Immature natural killer cell (primary cell): ENCODE data around the gene C2orf81. TPM values are rescaled to one million over a fixed set of nuclear protein-coding genes. Genes with fewer than 3 reads are reported as not detected.

Experiments
- DNase-seq, 3 donors: peaks; one replicate each; pipeline ENCODE4 v3.0.0; 2022; ENCODE audit warnings: mixed read lengths in 1 of 3
- H3K27ac Mint-ChIP-seq, 6 donors: one replicate each; pipeline ENCODE4 v1.8.0; 2020; ENCODE audit warnings: mixed read lengths in 6 of 6, mild to moderate bottlenecking in 5 of 6, inconsistent platforms in 4 of 6, moderate library complexity in 3 of 6
- H3K27me3 Mint-ChIP-seq, 3 donors: one replicate each; pipeline ENCODE4 v1.8.0; 2020 to 2021; ENCODE audit warnings: low read depth in 3 of 3, mild to moderate bottlenecking in 3 of 3, mixed read lengths in 3 of 3, moderate library complexity in 3 of 3, inconsistent platforms in 1 of 3
- H3K36me3 Mint-ChIP-seq, 3 donors: one replicate each; pipeline ENCODE4 v1.8.0; 2020; ENCODE audit warnings: mixed read lengths in 3 of 3, inconsistent platforms in 2 of 3, mild to moderate bottlenecking in 2 of 3
- H3K4me1 Mint-ChIP-seq, 2 donors: one replicate each; pipeline ENCODE4 v1.8.0; 2020; ENCODE audit warnings: inconsistent platforms in 2 of 2, mild to moderate bottlenecking in 2 of 2, mixed read lengths in 2 of 2, moderate library complexity in 1 of 2
- H3K4me3 Mint-ChIP-seq, 5 donors: one replicate each; pipeline ENCODE4 v1.8.0; 2020; ENCODE audit warnings: mild to moderate bottlenecking in 5 of 5, mixed read lengths in 5 of 5, inconsistent platforms in 3 of 5, moderate library complexity in 3 of 5
- H3K9me3 Mint-ChIP-seq, 6 donors: one replicate each; pipeline ENCODE4 v1.8.0; 2020; ENCODE audit warnings: mild to moderate bottlenecking in 6 of 6, mixed read lengths in 6 of 6, inconsistent platforms in 4 of 6, moderate library complexity in 3 of 6
- polyA plus RNA-seq, 3 donors: library from polyadenylated mRNA; unstranded; fragments of 300-500 nt; fragmentation: Illumina TruSeq; gene quantifications; one replicate each; pipeline ENCODE4 v1.2.3, GENCODE V29; 2021

Gene C2orf81
- polyA plus RNA-seq, 3 donors from 2014 or later: 1.6 TPM; not detected in 1

DNA sequence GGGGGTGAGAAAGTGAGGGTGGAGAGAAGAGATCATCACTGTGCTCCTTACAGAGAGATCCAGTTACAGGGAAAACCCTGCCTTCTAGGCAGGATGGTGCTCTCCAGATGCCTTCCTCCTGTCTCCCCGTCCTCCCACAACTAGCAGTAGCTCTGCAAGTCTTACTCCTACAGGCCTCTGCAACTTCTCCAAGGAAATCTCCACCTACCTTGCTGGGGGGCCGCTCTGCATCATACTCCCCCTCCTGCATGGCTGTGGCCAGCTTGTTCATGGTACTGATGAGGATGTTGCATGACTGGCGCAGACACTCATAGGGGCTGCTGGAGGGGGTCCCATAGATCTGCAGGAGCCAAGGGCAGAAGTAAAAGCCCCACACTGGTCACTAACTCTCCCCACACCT, 55.4 kb downstream of the C2orf81 start:
- peaks cover 45 to 82% (median 68%) of the 10 kb centered on the region in 3 donors for H3K36me3 Mint-ChIP-seq
- DNase-seq: no peak
- peaks cover 0 to 3% (median 3%) of the 10 kb centered on the region in 3 donors for H3K27me3 Mint-ChIP-seq
- peak overlapping the region in 1 of 6 donors; percentile 65 for H3K27ac Mint-ChIP-seq
- H3K9me3 Mint-ChIP-seq: no peaks in the 10 kb centered on the region
- no peaks in the 10 kb centered on the region for H3K4me1 Mint-ChIP-seq
- H3K4me3 Mint-ChIP-seq: no peak overlapping the region

DNA sequence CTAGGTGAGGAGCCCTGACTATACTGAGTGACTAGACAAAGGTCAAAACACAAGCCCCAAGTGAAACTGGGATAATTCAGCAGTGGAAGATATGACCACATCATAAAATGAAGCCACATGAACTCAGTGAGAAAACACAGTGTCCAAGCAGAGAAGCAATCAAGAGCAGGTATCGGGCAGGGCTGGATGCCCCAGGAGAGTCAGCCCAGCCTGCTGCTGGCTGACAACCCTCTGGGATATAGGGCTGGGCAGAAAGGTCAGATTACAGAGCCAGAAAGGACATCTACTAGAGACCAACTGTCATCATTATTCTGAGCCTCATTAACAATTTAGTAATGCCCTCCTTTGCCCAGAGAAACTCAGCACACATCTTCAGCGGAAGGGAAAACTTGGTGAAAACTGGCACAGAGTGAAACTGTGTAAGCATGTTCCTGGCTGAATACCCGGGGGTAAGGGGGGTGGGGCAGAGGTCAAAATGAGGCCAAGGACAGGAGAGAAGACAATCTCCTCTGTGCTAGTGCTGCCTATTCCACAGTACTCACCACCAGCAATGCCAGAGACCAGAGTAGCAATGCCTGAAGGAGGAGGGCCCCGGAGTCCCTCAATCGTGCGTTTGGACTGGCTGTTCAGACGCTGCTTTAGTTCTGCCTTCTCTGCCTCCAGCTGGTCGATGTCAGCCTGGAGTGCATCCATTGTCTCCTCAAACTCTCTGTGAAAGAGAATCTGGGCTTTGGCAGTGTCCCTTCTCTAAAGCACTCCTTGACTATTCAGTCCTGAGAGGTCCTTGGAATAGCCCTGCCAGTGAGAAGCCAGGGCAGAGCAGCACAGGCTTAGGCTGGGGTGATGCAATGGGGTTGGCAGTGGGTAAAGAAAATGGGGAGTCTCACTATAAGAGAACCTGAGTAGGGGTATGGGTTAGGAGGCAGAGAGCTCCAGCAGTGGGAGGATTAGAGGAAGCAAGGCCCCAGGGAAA, 56.6 kb downstream of the C2orf81 start:
- H3K4me1 Mint-ChIP-seq: no peaks in the 10 kb centered on the region
- peaks cover 0 to 3% (median 2%) of the 10 kb centered on the region in 3 donors for H3K27me3 Mint-ChIP-seq
- peak overlapping the region in 1 of 6 donors; percentile 30 for H3K27ac Mint-ChIP-seq
- H3K36me3 Mint-ChIP-seq: peaks cover 47 to 79% (median 60%) of the 10 kb centered on the region in 3 donors
- DNase-seq: no peak
- H3K9me3 Mint-ChIP-seq: no peaks in the 10 kb centered on the region
- H3K4me3 Mint-ChIP-seq: no peak overlapping the region

Other genes starting within 250 kb of the C2orf81 start
- gene MOB1A, start 242.7 kb downstream of the C2orf81 start, polyA plus RNA-seq: 100 to 1,000 TPM; 198 to 215 (median 208) TPM
- 10 to 100 TPM; 20.3 to 25.8 (median 20.4) TPM for gene MTHFD2, start 223.0 kb downstream of the C2orf81 start, polyA plus RNA-seq
- not detected for gene SLC4A5, start 78.2 kb downstream of the C2orf81 start, polyA plus RNA-seq
- 100 to 1,000 TPM in 1 of 3 donors, 10 to 100 TPM in 2; 38.0 to 106 (median 50.9) TPM for gene DCTN1, start 41.3 kb downstream of the C2orf81 start, polyA plus RNA-seq
- 10 to 100 TPM; 38.0 to 94.8 (median 47.7) TPM for gene WDR54, start 111 bp upstream of the C2orf81 start, polyA plus RNA-seq
- 10 to 100 TPM in 1 of 3 donors, 1 to 10 TPM in 2; 5.8 to 10.8 (median 8.4) TPM for gene RTKN, start 20.3 kb upstream of the C2orf81 start, polyA plus RNA-seq
- 10 to 100 TPM in 1 of 3 donors, 1 to 10 TPM in 2; 3.9 to 11.1 (median 9.3) TPM for gene INO80B, start 33.5 kb upstream of the C2orf81 start, polyA plus RNA-seq
- 10 to 100 TPM; 45.6 to 56.1 (median 54.0) TPM for gene WBP1, start 36.8 kb upstream of the C2orf81 start, polyA plus RNA-seq
- gene MOGS, start 43.8 kb upstream of the C2orf81 start, polyA plus RNA-seq: 10 to 100 TPM; 45.1 to 73.5 (median 46.7) TPM
- 100 to 1,000 TPM in 2 of 3 donors, 10 to 100 TPM in 1; 83.8 to 152 (median 119) TPM for gene MRPL53, start 51.1 kb upstream of the C2orf81 start, polyA plus RNA-seq
- gene CCDC142, start 61.4 kb upstream of the C2orf81 start, polyA plus RNA-seq: 10 to 100 TPM in 1 of 3 donors, 1 to 10 TPM in 2; 4.1 to 16.6 (median 4.4) TPM
- gene TTC31, start 61.5 kb upstream of the C2orf81 start, polyA plus RNA-seq: 10 to 100 TPM; 15.9 to 35.1 (median 31.9) TPM
- gene LBX2, start 78.0 kb upstream of the C2orf81 start, polyA plus RNA-seq: not detected
- 10 to 100 TPM; 18.8 to 22.8 (median 19.5) TPM for gene PCGF1, start 86.1 kb upstream of the C2orf81 start, polyA plus RNA-seq
- gene TLX2, start 92.8 kb upstream of the C2orf81 start, polyA plus RNA-seq: not detected
- not detected for gene DQX1, start 104.6 kb upstream of the C2orf81 start, polyA plus RNA-seq
- 100 to 1,000 TPM; 107 to 126 (median 118) TPM for gene AUP1, start 108.1 kb upstream of the C2orf81 start, polyA plus RNA-seq
- gene HTRA2, start 108.3 kb upstream of the C2orf81 start, polyA plus RNA-seq: 10 to 100 TPM; 26.5 to 27.2 (median 27.0) TPM
- gene LOXL3, start 132.3 kb upstream of the C2orf81 start, polyA plus RNA-seq: under 1 TPM in 2 of 3 donors, not detected in 1; 0.19 to 0.22 TPM
- gene DOK1, start 133.1 kb upstream of the C2orf81 start, polyA plus RNA-seq: 10 to 100 TPM; 18.4 to 42.7 (median 28.4) TPM
- gene M1AP, start 226.7 kb upstream of the C2orf81 start, polyA plus RNA-seq: not detected
- 1 to 10 TPM; 3.7 to 9.5 (median 6.7) TPM for gene SEMA4F, start 232.6 kb upstream of the C2orf81 start, polyA plus RNA-seq